GM19099 (cell line): ENCODE data around the gene CCBE1.

Source experiments
- POLR2A ChIP-seq: IDR thresholded peaks from 3 replicates; pipeline ENCODE4 v1.6.1; 2011; ENCODE audit warnings: low read depth; ENCODE audit not compliant: insufficient read length; ENCODE audit errors: extremely low read depth

The CCBE1 gene

GRCh38 chr18:59623456-59624368 lies 73.5 kb downstream of the CCBE1 start:
- no peak for TF ChIP-seq POLR2A

GRCh38 chr18:59621027-59621426 lies 76.2 kb downstream of the CCBE1 start:
- TF ChIP-seq POLR2A, result no peak

GRCh38 chr18:59620381-59620780 lies 76.8 kb downstream of the CCBE1 start:
- no peak for TF ChIP-seq POLR2A

GRCh38 chr18:59619816-59620215 lies 77.4 kb downstream of the CCBE1 start:
- no peak for TF ChIP-seq POLR2A

- no peak for TF ChIP-seq POLR2A
These were observed 79.7 kb downstream of the CCBE1 start for GRCh38 chr18:59617468-59617932.

- no peak for TF ChIP-seq POLR2A
These were observed 80.7 kb downstream of the CCBE1 start for GRCh38 chr18:59616501-59616900.

GRCh38 chr18:59613903-59614302 lies 83.3 kb downstream of the CCBE1 start:
- TF ChIP-seq POLR2A, result no peak

- no peak for TF ChIP-seq POLR2A
These were observed 84.8 kb downstream of the CCBE1 start for GRCh38 chr18:59612381-59612780.

- no peak for TF ChIP-seq POLR2A
These were observed 86.6 kb downstream of the CCBE1 start for GRCh38 chr18:59610546-59611140.

- no peak for TF ChIP-seq POLR2A
These were observed 87.6 kb downstream of the CCBE1 start for GRCh38 chr18:59609654-59610053.

GRCh38 chr18:59607471-59607870 lies 89.8 kb downstream of the CCBE1 start:
- TF ChIP-seq POLR2A, result no peak

- TF ChIP-seq POLR2A, result no peak
These were observed 90.2 kb downstream of the CCBE1 start for GRCh38 chr18:59607078-59607379.

- no peak for TF ChIP-seq POLR2A
These were observed 90.8 kb downstream of the CCBE1 start for GRCh38 chr18:59606193-59607077.

- no peak for TF ChIP-seq POLR2A
These were observed 91.5 kb downstream of the CCBE1 start for GRCh38 chr18:59605633-59606192.

- no peak for TF ChIP-seq POLR2A
These were observed 92.3 kb downstream of the CCBE1 start for GRCh38 chr18:59604877-59605276.

GRCh38 chr18:59597049-59597448 lies 100.2 kb downstream of the CCBE1 start:
- no peak for TF ChIP-seq POLR2A

GRCh38 chr18:59593291-59593717 lies 103.9 kb downstream of the CCBE1 start:
- TF ChIP-seq POLR2A, result no peak
